ENCODE measurements around the gene CBARP.

The CBARP gene

GRCh38 chr19:1251330-1252220, 13.8 kb upstream of the CBARP start (continued):
- TF ChIP-seq, protein P1, sequence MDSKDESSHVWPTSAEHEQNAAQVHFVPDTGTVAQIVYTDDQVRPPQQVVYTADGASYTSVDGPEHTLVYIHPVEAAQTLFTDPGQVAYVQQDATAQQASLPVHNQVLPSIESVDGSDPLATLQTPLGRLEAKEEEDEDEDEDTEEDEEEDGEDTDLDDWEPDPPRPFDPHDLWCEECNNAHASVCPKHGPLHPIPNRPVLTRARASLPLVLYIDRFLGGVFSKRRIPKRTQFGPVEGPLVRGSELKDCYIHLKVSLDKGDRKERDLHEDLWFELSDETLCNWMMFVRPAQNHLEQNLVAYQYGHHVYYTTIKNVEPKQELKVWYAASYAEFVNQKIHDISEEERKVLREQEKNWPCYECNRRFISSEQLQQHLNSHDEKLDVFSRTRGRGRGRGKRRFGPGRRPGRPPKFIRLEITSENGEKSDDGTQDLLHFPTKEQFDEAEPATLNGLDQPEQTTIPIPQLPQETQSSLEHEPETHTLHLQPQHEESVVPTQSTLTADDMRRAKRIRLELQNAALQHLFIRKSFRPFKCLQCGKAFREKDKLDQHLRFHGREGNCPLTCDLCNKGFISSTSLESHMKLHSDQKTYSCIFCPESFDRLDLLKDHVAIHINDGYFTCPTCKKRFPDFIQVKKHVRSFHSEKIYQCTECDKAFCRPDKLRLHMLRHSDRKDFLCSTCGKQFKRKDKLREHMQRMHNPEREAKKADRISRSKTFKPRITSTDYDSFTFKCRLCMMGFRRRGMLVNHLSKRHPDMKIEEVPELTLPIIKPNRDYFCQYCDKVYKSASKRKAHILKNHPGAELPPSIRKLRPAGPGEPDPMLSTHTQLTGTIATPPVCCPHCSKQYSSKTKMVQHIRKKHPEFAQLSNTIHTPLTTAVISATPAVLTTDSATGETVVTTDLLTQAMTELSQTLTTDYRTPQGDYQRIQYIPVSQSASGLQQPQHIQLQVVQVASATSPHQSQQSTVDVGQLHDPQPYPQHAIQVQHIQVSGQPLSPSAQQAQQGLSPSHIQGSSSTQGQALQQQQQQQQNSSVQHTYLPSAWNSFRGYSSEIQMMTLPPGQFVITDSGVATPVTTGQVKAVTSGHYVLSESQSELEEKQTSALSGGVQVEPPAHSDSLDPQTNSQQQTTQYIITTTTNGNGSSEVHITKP (tag by site-specific recombination; IDR thresholded peaks at IDR 0.05): peak; percentile 81
- TF ChIP-seq ZNF426 (tag by site-specific recombination; IDR thresholded peaks at IDR 0.05) (no peak), IKZF3 (tag by site-specific recombination; IDR thresholded peaks at IDR 0.05) (peak; percentile 72; the same call in 1 of the 2 replicates), ZSCAN5A (tag by site-specific recombination; IDR thresholded peaks at IDR 0.05) (no peak), EGR2 (tag by site-specific recombination; IDR thresholded peaks at IDR 0.05; ENCODE audit: low read depth) (peak; percentile 58), ZNF600 (tag by site-specific recombination; IDR thresholded peaks at IDR 0.05) (peak; percentile 89), OVOL3 (tag by site-specific recombination; IDR thresholded peaks at IDR 0.05) (no peak), ZNF146 (tag by site-specific recombination; IDR thresholded peaks at IDR 0.05) (0 out of 2 replicates have a peak, but pooled peaks have one; percentile 6), ZNF792 (tag by site-specific recombination; IDR thresholded peaks at IDR 0.05) (no peak), ZNF24 (tag by site-specific recombination; IDR thresholded peaks at IDR 0.05) (peak; percentile 15; the same call in 1 of the 2 replicates), ZNF488 (tag by site-specific recombination; IDR thresholded peaks at IDR 0.05) (no peak), GLIS1 (tag by site-specific recombination; IDR thresholded peaks at IDR 0.05) (peak; percentile 92), PATZ1 (tag by site-specific recombination; IDR thresholded peaks at IDR 0.05) (peak; percentile 97), ZIC2 (tag by site-specific recombination; IDR thresholded peaks at IDR 0.05) (0 out of 2 replicates have a peak, but pooled peaks have one; percentile 44), MYNN (tag by site-specific recombination; IDR thresholded peaks at IDR 0.05; ENCODE audit: borderline replicate concordance) (no peak), KLF1 (tag by site-specific recombination; IDR thresholded peaks at IDR 0.05) (0 out of 2 replicates have a peak, but pooled peaks have one; percentile 27), ZNF394 (tag by site-specific recombination; IDR thresholded peaks at IDR 0.05; ENCODE audit: borderline replicate concordance) (peak; percentile 49; the same call in 1 of the 2 replicates), ZNF155 (tag by site-specific recombination; IDR thresholded peaks at IDR 0.05) (no peak), ZNF529 (tag by site-specific recombination; IDR thresholded peaks at IDR 0.05; ENCODE audit: insufficient replicate concordance) (no peak)
- TF ChIP-seq, protein P2, sequence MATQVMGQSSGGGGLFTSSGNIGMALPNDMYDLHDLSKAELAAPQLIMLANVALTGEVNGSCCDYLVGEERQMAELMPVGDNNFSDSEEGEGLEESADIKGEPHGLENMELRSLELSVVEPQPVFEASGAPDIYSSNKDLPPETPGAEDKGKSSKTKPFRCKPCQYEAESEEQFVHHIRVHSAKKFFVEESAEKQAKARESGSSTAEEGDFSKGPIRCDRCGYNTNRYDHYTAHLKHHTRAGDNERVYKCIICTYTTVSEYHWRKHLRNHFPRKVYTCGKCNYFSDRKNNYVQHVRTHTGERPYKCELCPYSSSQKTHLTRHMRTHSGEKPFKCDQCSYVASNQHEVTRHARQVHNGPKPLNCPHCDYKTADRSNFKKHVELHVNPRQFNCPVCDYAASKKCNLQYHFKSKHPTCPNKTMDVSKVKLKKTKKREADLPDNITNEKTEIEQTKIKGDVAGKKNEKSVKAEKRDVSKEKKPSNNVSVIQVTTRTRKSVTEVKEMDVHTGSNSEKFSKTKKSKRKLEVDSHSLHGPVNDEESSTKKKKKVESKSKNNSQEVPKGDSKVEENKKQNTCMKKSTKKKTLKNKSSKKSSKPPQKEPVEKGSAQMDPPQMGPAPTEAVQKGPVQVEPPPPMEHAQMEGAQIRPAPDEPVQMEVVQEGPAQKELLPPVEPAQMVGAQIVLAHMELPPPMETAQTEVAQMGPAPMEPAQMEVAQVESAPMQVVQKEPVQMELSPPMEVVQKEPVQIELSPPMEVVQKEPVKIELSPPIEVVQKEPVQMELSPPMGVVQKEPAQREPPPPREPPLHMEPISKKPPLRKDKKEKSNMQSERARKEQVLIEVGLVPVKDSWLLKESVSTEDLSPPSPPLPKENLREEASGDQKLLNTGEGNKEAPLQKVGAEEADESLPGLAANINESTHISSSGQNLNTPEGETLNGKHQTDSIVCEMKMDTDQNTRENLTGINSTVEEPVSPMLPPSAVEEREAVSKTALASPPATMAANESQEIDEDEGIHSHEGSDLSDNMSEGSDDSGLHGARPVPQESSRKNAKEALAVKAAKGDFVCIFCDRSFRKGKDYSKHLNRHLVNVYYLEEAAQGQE (tag by site-specific recombination; IDR thresholded peaks at IDR 0.05): peak; percentile 4; the same call in 1 of the 2 replicates
- TF ChIP-seq, protein P3, sequence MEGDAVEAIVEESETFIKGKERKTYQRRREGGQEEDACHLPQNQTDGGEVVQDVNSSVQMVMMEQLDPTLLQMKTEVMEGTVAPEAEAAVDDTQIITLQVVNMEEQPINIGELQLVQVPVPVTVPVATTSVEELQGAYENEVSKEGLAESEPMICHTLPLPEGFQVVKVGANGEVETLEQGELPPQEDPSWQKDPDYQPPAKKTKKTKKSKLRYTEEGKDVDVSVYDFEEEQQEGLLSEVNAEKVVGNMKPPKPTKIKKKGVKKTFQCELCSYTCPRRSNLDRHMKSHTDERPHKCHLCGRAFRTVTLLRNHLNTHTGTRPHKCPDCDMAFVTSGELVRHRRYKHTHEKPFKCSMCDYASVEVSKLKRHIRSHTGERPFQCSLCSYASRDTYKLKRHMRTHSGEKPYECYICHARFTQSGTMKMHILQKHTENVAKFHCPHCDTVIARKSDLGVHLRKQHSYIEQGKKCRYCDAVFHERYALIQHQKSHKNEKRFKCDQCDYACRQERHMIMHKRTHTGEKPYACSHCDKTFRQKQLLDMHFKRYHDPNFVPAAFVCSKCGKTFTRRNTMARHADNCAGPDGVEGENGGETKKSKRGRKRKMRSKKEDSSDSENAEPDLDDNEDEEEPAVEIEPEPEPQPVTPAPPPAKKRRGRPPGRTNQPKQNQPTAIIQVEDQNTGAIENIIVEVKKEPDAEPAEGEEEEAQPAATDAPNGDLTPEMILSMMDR (tag by site-specific recombination; IDR thresholded peaks at IDR 0.05): no peak
- TF ChIP-seq, protein P4, sequence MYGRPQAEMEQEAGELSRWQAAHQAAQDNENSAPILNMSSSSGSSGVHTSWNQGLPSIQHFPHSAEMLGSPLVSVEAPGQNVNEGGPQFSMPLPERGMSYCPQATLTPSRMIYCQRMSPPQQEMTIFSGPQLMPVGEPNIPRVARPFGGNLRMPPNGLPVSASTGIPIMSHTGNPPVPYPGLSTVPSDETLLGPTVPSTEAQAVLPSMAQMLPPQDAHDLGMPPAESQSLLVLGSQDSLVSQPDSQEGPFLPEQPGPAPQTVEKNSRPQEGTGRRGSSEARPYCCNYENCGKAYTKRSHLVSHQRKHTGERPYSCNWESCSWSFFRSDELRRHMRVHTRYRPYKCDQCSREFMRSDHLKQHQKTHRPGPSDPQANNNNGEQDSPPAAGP (tag by site-specific recombination; IDR thresholded peaks at IDR 0.05): peak; percentile 29; the same call in 1 of the 2 replicates

Measured in HEK293 (cell line).